HCT116 (cell line): ENCODE results near the gene PRKAR1A. TPM values are rescaled to one million over a fixed set of nuclear protein-coding genes. Genes with fewer than 3 reads are reported as not detected.

Source experiments
- ATAC-seq: fragments of 200-7000 bp; cut with Tn5 transposase; 2 replicates; pipeline ENCODE4 v1.9.1; 2020; ENCODE audit warnings: mild to moderate bottlenecking, moderate library complexity
- BruUV-seq: library from RNA; stranded (reverse); fragments of 400-500 nt; replicated peaks from 2 replicates; lab custom pipeline; 2021; lab: Mats Ljungman, UMichigan
- CTCF ChIA-PET: fragments of 300-600 bp; sonication (Branson Sonifier 250); formaldehyde crosslinking; loops from one replicate; lab custom pipeline; 2021; ENCODE audit warnings: antibody characterized with exemption; lab: Charles Lee
- POLR2A ChIA-PET: fragments of 300-600, 350-600 bp; sonication (Branson Sonifier 250); formaldehyde crosslinking; loops from one replicate; lab custom pipeline; 2021; ENCODE audit warnings: antibody characterized with exemption; lab: Charles Lee
- RAD21 ChIA-PET, 2 experiments: fragments of 300-600 bp; sonication (Branson Sonifier 250); formaldehyde crosslinking; loops; one replicate each; lab custom pipeline; 2023; ENCODE audit warnings: low total read pairs in 2 of 2; ENCODE audit not compliant: uncharacterized antibody in 2 of 2, unreplicated experiment in 2 of 2, low non-redundant PET in 1 of 2; lab: Charles Lee
- DNase-seq: peaks from one replicate; pipeline ENCODE4 v3.0.0-alpha.2; 2010; ENCODE audit warnings: low read depth, low spot score
- H2AFZ ChIP-seq: fragments of 200-600 bp; shearing (Covaris generic), sonication (generic); 2 replicates; pipeline ENCODE4 v1.6.1; 2017; ENCODE audit warnings: low read depth, mixed run types, mixed read lengths, antibody characterized with exemption, low read length; ENCODE audit not compliant: poor library complexity, severe bottlenecking
- H3K27ac ChIP-seq: 2 replicates; pipeline ENCODE4 v1.5.1; 2012; ENCODE audit warnings: low read depth, low read length
- H3K27me3 ChIP-seq: fragments of 200-600 bp; sonication (generic); 2 replicates; pipeline ENCODE4 v1.6.1; 2016; ENCODE audit warnings: mixed run types, low read length, mixed read lengths; ENCODE audit not compliant: insufficient read depth
- H3K36me3 ChIP-seq, 2 experiments: fragments of 200-500 bp in 1 of 2; fragments of 200-600 bp in 1 of 2; sonication (Bioruptor generic) in 1 of 2; sonication (generic) in 1 of 2; 2 replicates each; pipeline versions ENCODE4 v1.5.1 to v1.6.1; 2014 to 2016; ENCODE audit warnings: low read length in 2 of 2, inconsistent platforms in 1 of 2, mixed read lengths in 1 of 2, mixed run types in 1 of 2; ENCODE audit not compliant: insufficient read depth in 2 of 2, control insufficient read depth in 1 of 2
- H3K4me1 ChIP-seq, 2 experiments: fragments of 200-600 bp in 1 of 2; sonication (generic) in 1 of 2; 2 replicates each; pipeline versions ENCODE4 v1.5.1 to v1.6.1; 2012 to 2017; ENCODE audit warnings: low read length in 2 of 2, inconsistent platforms in 1 of 2, mild to moderate bottlenecking in 1 of 2, mixed read lengths in 1 of 2, mixed run types in 1 of 2, moderate library complexity in 1 of 2; ENCODE audit not compliant: insufficient read depth in 2 of 2, control insufficient read depth in 1 of 2
- H3K4me2 ChIP-seq: fragments of 200-600 bp; sonication (generic); 2 replicates; pipeline ENCODE4 v1.6.1; 2017; ENCODE audit warnings: mixed run types, low read length, mixed read lengths
- H3K4me3 ChIP-seq, 2 experiments: fragments of 200-600 bp in 1 of 2; sonication (generic) in 1 of 2; replicated peaks in 1 of 2; 2 replicates each; pipeline ENCODE4 v1.5.1; 2011 to 2016; ENCODE audit warnings: low read length in 2 of 2, control low read depth in 1 of 2, low read depth in 1 of 2, mild to moderate bottlenecking in 1 of 2, mixed read lengths in 1 of 2, mixed run types in 1 of 2
- H3K79me2 ChIP-seq: fragments of 200-600 bp; sonication (generic); 2 replicates; pipeline ENCODE4 v1.6.1; 2017; ENCODE audit warnings: mild to moderate bottlenecking, mixed run types, low read length, moderate library complexity, mixed read lengths; ENCODE audit not compliant: insufficient read depth
- H3K9ac ChIP-seq: fragments of 200-600 bp; sonication (generic); 2 replicates; pipeline ENCODE4 v1.6.1; 2016; ENCODE audit warnings: low read length, mixed read lengths
- H3K9me2 ChIP-seq: fragments of 200-600 bp; sonication (generic), shearing (Covaris generic); 2 replicates; pipeline ENCODE4 v1.6.1; 2017; ENCODE audit warnings: mixed run types, mild to moderate bottlenecking, moderate library complexity; ENCODE audit not compliant: insufficient read depth
- H3K9me3 ChIP-seq, 2 experiments: fragments of 200-500 bp in 1 of 2; fragments of 200-600 bp in 1 of 2; sonication (Bioruptor generic) in 1 of 2; sonication (generic) in 1 of 2; 2 replicates each; pipeline ENCODE4 v1.6.1; 2014 to 2017; ENCODE audit warnings: low read length in 2 of 2, mixed read lengths in 2 of 2, inconsistent platforms in 1 of 2, low read depth in 1 of 2, mild to moderate bottlenecking in 1 of 2, mixed run types in 1 of 2, moderate library complexity in 1 of 2; ENCODE audit not compliant: control insufficient read depth in 1 of 2, insufficient read depth in 1 of 2
- H4K20me1 ChIP-seq: fragments of 200-600 bp; sonication (generic), shearing (Covaris generic); 2 replicates; pipeline ENCODE4 v1.6.1; 2017; ENCODE audit warnings: mixed run types, mild to moderate bottlenecking, moderate library complexity; ENCODE audit not compliant: insufficient read depth
- ATF3 ChIP-seq: IDR thresholded peaks from 2 replicates; pipeline ENCODE4 v1.6.1; 2012
- CBX3 ChIP-seq: IDR thresholded peaks from 2 replicates; pipeline ENCODE4 v1.6.1; 2012; ENCODE audit warnings: low read depth
- CEBPB ChIP-seq: IDR thresholded peaks from 2 replicates; pipeline ENCODE4 v1.6.1; 2012; ENCODE audit warnings: low read depth
- CTCF ChIP-seq, 3 experiments: fragments of 200-600 bp in 1 of 3; sonication (generic) in 1 of 3; IDR thresholded peaks in 2 of 3; conservative IDR thresholded peaks in 1 of 3; 2 replicates each; pipeline ENCODE4 v1.5.1; 2012 to 2017; ENCODE audit warnings: low read depth in 2 of 3, low read length in 2 of 3, antibody characterized with exemption in 1 of 3, borderline replicate concordance in 1 of 3, control low read depth in 1 of 3, mild to moderate bottlenecking in 1 of 3, mixed read lengths in 1 of 3, mixed run types in 1 of 3, moderate library complexity in 1 of 3; ENCODE audit not compliant: insufficient read depth in 1 of 3
- ELF1 ChIP-seq: IDR thresholded peaks from 2 replicates; pipeline ENCODE4 v1.6.1; 2012; ENCODE audit warnings: low read depth, borderline replicate concordance
- EZH2phosphoT487 ChIP-seq: fragments of 200-600 bp; IDR thresholded peaks from 2 replicates; pipeline ENCODE4 v1.6.1; 2018; ENCODE audit warnings: antibody characterized with exemption, borderline replicate concordance
- FOSL1 ChIP-seq: IDR thresholded peaks from 2 replicates; pipeline ENCODE4 v1.6.1; 2012; ENCODE audit warnings: low read depth
- JUND ChIP-seq: IDR thresholded peaks from 2 replicates; pipeline ENCODE4 v1.6.1; 2012
- MAX ChIP-seq: IDR thresholded peaks from 2 replicates; pipeline ENCODE4 v1.6.1; 2012
- POLR2A ChIP-seq: IDR thresholded peaks from 2 replicates; pipeline ENCODE4 v1.7.0; 2011; ENCODE audit warnings: borderline replicate concordance; ENCODE audit not compliant: insufficient read depth, insufficient read length; ENCODE audit errors: extremely low read depth
- POLR2AphosphoS5 ChIP-seq: IDR thresholded peaks from 2 replicates; pipeline ENCODE4 v1.6.1; 2011; ENCODE audit warnings: mild to moderate bottlenecking, low read depth, low read length, moderate library complexity
- REST ChIP-seq: IDR thresholded peaks from 2 replicates; pipeline ENCODE4 v1.6.1; 2012; ENCODE audit warnings: low read depth
- SIN3A ChIP-seq: IDR thresholded peaks from 2 replicates; pipeline ENCODE4 v1.6.1; 2012; ENCODE audit warnings: low read depth
- SP1 ChIP-seq: IDR thresholded peaks from 2 replicates; pipeline ENCODE4 v1.6.1; 2012; ENCODE audit warnings: low read depth
- SRF ChIP-seq: IDR thresholded peaks from 2 replicates; pipeline ENCODE4 v1.6.1; 2012; ENCODE audit warnings: low read depth
- YY1 ChIP-seq: IDR thresholded peaks from 2 replicates; pipeline ENCODE4 v1.6.1; 2011; ENCODE audit warnings: low read length, low read depth, moderate library complexity, mild to moderate bottlenecking; ENCODE audit not compliant: insufficient replicate concordance; ENCODE audit errors: extremely low read depth
- ZBTB33 ChIP-seq: IDR thresholded peaks from 2 replicates; pipeline ENCODE4 v1.6.1; 2011; ENCODE audit warnings: mild to moderate bottlenecking, low read length, moderate library complexity; ENCODE audit not compliant: insufficient replicate concordance; ENCODE audit errors: extremely low read depth
- ZNF274 ChIP-seq: fragments of 200-500 bp; sonication (Bioruptor generic); IDR thresholded peaks from 2 replicates; pipeline ENCODE4 v1.6.1; 2014; ENCODE audit warnings: mild to moderate bottlenecking, low read depth, low read length, inconsistent platforms
- intact Hi-C: fragments of 100-400 bp; cut with micrococcal nuclease; formaldehyde crosslinking; loops from 2 replicates; pipeline ENCODE4 v1.10.0; 2022
- total RNA-seq: library from RNA; stranded (reverse); gene quantifications from one replicate; pipeline ENCODE4 v1.2.1, GENCODE V29; 2021; ENCODE audit not compliant: unreplicated experiment

Gene PRKAR1A
- total RNA-seq, 1 experiment from 2014 or later = 295 TPM

GRCh38 chr17:68578236-68578635, 66.0 kb downstream of the PRKAR1A start:
- BruUV-seq = no TSS peak
- ChIA-PET RAD21 (no interaction called here), CTCF (no interaction called here), POLR2A (no interaction called here)
- no peaks in the 10 kb centered on the region for H3K9me2 ChIP-seq
- ATAC-seq = no peak
- H2AFZ ChIP-seq = no peak overlapping the region
- intact Hi-C loops = no loop called here
- H3K4me1 ChIP-seq = no peaks in the 10 kb centered on the region
- DNase-seq = no peak
- no peak overlapping the region for H3K27ac ChIP-seq
- H3K4me3 ChIP-seq = no peak overlapping the region
- H3K79me2 ChIP-seq = no peaks in the 10 kb centered on the region
- no peak overlapping the region for H3K9ac ChIP-seq
- no peak overlapping the region for H3K4me2 ChIP-seq
- H3K9me3 ChIP-seq = no peaks in the 10 kb centered on the region
- TF ChIP-seq POLR2A (no peak), POLR2AphosphoS5 (no peak), SIN3A (no peak), ATF3 (no peak), YY1 (no peak), SRF (no peak), EZH2phosphoT487 (no peak), FOSL1 (no peak), CEBPB (no peak), ZBTB33 (no peak), REST (no peak), JUND (no peak), CBX3 (no peak), ZNF274 (no peak), SP1 (no peak), MAX (no peak), CTCF (IDR thresholded peaks at IDR 0.05 in 2 of 3, conservative IDR thresholded peaks at IDR 0.05 in 1 of 3; ENCODE audit: borderline replicate concordance in 1 of 3, insufficient read depth in 1 of 3, low read depth in 2 of 3, low read length in 2 of 3) (no peak), ELF1 (no peak)
- no peaks in the 10 kb centered on the region for H3K36me3 ChIP-seq
- H3K27me3 ChIP-seq = no peaks in the 10 kb centered on the region
- no peaks in the 10 kb centered on the region for H4K20me1 ChIP-seq
